Measurements from ENCODE around the gene TBK1. TPM values are rescaled to one million over a fixed set of nuclear protein-coding genes. Genes with fewer than 3 reads are reported as not detected.

The TBK1 gene
- total RNA-seq, 1 donor from 2014 or later, result 29.9 TPM

DNA sequence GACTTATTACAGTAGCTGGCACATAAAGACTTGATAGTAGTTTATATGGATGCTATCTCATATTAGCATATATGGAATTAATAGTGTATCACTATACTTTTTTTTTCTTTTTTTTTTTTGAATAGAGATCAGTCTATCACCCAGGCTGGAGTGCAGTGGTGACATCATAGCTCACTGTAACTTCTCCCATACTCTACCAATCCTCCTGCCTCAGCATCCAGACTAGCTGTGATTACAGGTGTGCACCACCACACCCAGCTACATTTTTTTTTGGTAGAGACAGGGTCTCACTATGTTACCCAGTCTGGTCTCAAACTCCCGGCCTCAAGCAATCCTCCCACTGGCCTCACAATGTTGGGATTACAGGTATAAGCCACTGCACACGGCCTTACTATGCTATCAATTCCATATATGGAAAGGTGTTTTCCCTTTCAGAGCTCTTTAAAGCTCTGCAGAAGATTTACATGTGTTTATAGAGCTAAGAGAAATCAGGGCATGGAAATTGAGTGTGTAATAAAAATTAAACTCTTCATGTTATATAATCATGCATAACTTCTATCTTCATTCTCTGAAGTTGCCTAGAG is 1.8 kb upstream of the TBK1 start:
- intact Hi-C loops (cut with DNase I), result no loop called here
- no peak for ATAC-seq
- no peak for DNase-seq (ENCODE audit: low spot score)

DNA sequence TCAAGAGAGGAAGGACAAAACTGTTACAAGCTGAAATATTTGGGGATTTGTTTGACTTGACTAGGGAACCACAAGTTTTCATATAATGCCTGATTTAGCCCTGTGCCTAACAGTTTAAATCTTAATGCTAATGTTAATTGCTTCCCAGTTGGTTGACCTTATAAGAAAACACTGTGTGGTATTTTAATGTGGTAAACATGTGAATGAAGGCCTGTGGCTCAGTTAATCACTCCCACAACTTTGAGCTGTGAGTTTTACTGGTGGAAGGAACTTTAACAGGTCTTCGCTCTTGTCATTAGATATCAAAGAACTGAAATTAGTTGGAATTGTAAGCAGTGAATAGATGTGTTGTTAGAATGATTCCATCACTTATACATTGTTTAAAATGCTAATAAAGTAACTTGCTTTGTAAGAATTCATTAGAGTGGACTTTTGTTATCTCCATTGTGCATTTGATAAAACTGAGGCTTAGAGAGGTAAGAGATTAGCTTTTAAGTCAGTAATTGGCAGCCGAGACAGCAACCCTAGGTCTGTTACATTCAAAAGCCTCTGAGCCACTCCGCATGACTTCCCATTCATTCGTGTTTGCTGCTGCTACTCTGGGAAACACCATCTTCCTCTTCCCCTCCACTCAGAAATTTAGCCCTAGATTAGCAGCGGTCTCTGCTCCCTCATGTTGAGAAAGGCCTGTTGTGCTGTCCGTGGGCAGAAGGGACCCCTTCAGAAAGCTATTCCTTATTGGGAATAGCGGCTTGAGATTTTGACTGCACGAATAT is 1.0 kb upstream of the TBK1 start:
- DNase-seq (ENCODE audit: low spot score) (no peak), ATAC-seq (peak; percentile 18)
- intact Hi-C loops (cut with DNase I), result no loop called here

DNA sequence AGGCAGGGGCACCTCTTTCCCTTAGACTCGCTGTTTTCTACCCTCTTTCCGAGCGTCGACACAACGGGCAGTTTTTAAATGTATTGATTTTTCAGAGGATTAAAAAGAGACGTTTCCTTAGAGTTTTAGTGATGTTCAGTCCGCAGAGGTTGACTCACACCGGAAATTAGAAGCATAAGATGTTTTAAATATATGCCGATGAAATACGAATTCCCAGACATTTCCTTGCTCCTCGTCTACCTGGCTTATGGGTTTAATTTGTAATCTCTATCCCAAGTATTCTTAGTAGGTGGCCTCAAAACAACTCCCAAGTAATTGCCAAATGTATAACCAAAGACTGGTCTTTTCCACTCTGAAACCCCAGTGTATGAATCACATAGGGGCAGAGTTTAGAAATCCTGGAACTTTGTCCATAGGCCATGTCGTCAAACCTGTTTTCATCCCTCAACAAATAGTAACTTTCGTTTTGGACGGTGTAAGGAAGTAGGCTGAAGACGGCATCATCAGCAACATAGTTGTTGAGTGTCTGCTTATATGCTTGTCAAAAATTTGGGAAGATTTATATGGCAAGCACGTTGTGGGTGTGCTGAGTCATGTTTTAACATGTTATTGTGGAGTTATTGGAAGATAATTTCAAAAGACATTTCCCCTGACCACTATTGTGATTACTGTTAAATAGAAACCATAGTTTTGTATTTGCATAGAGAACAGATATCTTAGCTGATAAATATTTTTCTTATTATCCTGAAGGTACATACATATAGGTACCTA is 824 bp downstream of the TBK1 start:
- ATAC-seq (peak; percentile 53), DNase-seq (ENCODE audit: low spot score) (no peak)
- intact Hi-C loops (cut with DNase I), result no loop called here

DNA sequence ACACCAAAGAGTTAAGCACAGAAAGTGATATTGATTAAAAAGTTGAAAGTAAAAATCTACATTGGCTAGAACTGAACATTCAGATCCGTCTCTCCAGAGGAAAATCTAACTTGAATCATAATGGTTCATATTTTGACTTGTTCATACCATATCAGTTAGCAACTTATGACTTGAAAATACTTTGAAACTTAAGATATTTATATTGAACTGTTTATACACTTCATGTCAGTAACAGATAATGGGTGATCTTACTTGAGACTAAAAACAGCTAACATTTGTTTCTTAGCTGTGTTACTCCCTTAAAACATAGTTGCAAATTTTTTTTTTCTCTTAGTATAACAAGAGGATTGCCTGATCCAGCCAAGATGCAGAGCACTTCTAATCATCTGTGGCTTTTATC is 3.6 kb downstream of the TBK1 start:
- intact Hi-C loops (cut with DNase I), result no loop called here
- ATAC-seq (no peak), DNase-seq (ENCODE audit: low spot score) (no peak)

DNA sequence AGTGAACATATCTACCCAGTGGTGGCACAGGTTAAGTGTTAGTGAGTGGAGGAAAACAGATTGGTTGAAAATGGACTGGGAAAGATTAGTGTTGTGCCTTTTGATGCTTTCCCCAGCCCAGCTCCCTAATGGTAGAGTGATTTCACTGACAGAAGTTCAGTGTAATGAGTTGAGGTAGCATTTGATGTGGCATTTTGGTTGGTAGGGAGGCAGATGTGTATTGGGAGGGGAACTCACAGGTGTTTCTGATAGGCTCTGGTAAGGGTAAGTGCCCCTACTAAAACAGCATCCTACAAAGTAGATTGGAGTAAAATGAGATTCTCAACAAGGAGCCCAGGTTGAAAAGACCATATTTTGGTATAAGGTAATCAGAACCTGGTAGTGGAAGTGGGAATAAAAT is 4.2 kb downstream of the TBK1 start:
- intact Hi-C loops (cut with DNase I), result no loop called here
- no peak for DNase-seq (ENCODE audit: low spot score)
- ATAC-seq, result no peak

DNA sequence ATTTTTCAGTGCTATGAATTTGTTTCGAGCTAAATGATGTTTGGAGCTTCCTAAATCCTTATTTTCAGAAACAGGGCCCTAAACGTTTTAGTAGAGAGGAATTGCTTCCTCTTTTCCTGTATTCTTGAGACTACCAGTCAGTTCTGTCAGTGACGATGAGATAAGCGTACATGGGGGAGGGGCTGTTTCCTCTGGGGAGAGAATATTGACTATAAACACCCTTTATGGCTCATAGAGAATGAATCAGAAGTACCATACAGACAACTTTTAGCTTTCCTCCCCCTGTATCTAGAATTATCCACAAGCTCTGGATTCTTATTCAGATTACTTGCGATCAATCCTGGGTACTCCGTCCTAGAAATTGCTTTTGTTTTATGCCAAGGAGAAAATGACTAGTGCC is 5.1 kb downstream of the TBK1 start:
- no peak for DNase-seq (ENCODE audit: low spot score)
- intact Hi-C loops (cut with DNase I), result no loop called here
- ATAC-seq, result no peak

DNA sequence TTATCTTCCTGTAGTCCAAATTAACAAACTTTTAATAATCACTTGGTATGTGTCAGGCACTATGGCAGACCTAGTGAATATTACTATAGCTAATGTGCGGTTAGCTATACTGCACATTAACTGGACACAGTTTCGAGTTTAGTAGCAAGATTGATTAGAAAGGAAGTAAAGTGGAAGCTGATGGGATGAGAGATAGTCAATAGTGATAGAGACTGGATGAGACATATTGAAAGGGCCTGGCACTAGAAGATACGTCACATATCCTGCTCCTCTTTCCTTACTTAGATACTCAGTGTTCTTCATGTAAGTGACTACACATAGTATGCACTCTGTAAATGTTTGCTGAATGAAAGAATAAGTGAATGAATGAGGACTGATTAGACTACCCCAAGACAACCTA is 5.5 kb downstream of the TBK1 start:
- intact Hi-C loops (cut with DNase I), result no loop called here
- ATAC-seq, result no peak

DNA sequence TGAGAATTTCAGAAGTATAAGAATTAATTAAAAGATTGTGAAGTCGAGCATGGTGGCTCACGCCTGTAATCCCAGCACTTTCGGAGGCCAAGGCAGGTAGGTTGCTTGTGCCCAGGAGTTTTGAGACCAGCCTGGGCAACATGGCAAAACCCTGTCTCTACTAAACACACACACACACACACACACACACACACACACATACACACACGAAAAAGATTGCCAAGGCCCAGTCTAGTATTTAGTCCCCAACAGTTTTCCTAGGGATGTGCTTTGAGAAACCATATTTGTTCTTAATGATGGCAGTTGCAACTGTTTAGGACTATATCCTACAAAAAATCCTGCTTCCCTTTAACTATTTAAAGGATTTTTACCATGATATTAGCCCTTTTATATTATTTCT is 6.0 kb downstream of the TBK1 start:
- no peak for ATAC-seq
- intact Hi-C loops (cut with DNase I), result no loop called here
- no peak for DNase-seq (ENCODE audit: low spot score)

More for the DNA sequence above, 5.5 kb downstream of the TBK1 start:
- no peak for DNase-seq (ENCODE audit: low spot score)

DNA sequence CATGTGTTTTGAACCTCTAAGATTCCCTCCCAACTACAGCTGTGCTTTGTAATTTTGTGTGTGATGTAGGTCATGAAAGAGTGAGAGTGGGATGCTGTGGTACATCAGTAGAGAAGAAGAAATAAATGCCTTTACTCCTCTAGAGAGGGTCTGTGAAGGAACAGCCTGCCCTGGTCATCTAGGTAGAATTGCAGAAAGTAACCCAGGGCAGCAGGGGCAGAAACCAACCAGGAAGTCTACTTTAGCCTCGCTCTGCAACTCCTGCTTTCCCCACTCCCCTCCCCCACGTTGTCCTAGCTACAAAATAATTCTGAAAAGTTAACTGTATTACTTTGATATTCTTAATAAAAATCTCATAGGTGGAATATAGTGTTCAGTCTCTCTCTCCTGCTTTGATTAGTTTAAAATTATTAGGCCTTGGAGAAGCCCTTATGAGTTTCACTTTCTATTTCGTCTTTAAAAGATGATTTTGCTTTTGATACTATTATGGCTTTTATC is 7.5 kb downstream of the TBK1 start:
- DNase-seq (ENCODE audit: low spot score) (no peak), ATAC-seq (peak; percentile 53)
- intact Hi-C loops (cut with DNase I), result no loop called here

DNA sequence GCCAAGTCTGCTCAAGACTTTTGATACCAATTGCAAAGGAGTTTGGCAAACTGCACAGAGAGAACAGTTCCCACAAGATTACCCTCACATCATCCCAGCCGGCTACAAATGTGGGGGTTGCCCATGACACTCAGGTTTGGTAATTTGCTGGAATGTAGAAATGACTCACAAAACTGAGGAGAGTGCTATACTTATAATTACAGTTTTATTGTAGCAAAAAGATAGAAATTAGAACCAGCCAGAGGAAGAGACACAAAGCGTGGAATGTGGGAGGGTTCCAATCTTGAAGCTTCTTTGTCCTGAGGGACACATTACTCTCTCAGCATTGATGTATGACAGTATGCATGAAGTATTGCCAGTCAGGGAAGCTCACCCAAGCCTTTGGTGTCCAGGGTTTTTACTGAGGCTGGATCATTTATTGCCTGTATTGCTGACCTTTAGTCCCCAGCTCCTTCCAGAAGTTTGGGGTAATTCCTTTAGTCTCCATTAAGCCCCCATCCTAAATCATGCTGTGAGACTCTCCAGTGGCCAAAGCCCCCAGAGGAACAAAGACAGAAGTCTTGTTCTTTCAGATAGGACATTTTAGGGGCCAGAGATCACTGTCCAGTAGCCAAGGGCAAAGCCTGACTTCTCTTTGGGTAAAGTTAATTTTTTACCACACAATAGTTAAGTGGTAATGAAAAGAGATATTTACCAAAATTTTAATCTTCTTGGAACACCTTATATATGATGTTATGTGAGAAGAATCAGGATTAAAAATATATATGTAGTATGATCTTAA is 9.9 kb downstream of the TBK1 start:
- no peak for DNase-seq (ENCODE audit: low spot score)
- ATAC-seq, result peak; percentile 55
- intact Hi-C loops (cut with DNase I), result no loop called here

DNA sequence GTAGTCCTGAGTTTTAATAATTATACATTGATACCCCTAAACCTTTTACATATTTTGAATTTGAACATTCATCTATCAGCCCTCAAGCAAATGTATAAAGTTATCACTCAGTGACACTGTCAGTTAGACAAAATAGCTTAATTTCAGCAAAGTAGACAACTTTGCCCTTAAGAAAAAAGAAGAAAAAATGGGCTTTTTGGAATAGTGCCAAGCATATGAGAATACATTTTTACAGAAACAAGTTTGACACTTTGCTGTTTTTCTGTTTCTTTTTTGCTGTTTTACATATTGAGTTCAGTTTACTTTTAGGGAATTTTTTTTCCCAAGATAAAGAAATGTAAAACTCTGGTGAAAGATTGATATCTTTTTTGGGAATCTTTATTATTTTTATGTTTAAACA is 14.3 kb downstream of the TBK1 start:
- DNase-seq (ENCODE audit: low spot score), result no peak
- intact Hi-C loops (cut with DNase I), result no loop called here
- ATAC-seq, result no peak

DNA sequence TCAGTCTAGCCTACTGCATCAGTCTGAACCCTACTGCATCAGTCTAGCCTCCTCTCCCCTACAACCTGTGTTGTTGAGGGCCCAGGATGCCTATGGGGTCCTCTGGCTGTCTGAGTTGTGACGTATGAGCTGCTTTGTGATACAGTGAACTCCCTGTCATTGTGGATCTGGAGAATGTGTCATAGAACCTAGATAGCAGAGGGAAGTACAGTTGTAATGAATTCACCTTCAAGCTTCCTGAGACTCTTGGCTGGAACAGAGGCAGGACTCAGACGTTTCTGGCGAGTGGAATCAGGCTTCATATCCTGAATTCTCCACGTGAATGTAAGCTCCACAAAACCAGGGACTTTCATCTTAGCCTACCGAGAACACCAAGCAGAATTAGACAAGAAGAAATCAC is 17.0 kb downstream of the TBK1 start:
- no peak for DNase-seq (ENCODE audit: low spot score)
- intact Hi-C loops (cut with DNase I), result no loop called here
- no peak for ATAC-seq

DNA sequence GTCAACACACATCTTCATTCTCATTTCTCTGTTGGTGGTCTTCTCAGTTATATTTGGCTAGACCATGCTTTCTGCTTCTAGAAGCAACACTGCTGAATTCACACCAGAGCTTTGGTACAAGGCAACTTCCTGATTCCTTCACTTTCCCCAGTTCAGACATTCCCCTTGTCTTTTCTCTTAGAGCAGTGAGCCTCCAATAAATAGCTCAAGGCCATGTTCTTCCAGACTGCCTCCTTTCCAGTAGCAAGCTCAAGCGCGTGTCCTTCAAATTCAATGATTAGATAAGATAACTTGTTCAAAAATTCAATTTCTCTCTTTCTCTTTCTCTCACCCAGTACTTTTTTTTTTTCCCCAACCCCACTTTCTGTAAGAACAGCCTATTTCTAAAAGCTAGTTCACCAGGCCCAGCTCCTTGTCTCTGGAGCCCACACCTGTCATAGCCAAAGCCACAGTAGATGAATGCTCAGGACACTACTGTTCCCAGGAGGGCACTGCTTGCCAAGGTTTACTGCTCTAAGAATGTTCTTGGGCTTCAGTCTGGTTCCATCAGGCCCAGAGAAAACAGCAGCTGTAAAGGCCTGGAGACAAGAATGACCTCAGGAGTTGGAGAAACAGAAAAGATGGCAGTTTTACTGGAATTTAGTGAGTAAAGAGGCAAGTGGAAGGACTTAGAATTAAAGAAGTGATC is 17.7 kb downstream of the TBK1 start:
- no peak for DNase-seq (ENCODE audit: low spot score)
- ATAC-seq, result peak; percentile 51
- intact Hi-C loops (cut with DNase I), result no loop called here

DNA sequence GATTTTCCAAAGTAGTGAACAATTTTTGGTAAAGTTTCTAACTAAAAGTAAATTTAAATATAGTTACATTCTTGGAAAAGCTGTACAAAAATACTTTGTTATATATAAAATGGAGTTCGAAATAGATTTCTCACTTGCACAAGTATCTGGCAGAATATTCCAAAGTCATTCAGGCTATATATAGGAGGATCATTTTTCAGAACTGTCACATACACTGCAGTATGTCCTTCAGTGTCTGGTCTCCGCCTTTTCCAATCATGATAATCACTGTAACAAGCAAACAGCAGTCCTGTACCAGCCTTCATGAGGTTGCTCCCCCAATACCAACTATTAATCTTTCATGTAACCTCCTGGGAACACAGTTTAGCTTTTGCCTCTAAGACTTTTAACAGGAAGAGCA is 18.6 kb downstream of the TBK1 start:
- ATAC-seq (no peak), DNase-seq (ENCODE audit: low spot score) (no peak)
- intact Hi-C loops (cut with DNase I), result no loop called here

DNA sequence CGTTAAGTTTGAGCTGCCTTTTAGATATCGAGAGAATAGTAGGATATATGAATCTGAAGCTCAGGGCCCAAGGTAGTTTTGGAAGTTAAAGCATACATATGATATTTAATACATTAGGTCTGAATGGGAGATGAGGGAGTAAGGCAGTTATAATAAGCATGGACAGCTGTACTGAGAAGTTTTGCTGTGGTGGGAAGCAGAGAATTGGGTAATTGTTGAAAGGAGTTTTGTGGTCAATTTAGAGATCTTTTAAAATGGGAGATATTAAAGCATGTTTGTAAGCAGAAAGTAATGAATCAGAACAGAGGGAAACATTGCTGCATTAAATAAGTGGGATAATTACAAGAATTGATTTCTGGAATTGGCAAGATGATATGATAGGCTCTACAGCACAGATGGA is 21.3 kb downstream of the TBK1 start:
- intact Hi-C loops (cut with DNase I), result no loop called here
- ATAC-seq (no peak), DNase-seq (ENCODE audit: low spot score) (no peak)

DNA sequence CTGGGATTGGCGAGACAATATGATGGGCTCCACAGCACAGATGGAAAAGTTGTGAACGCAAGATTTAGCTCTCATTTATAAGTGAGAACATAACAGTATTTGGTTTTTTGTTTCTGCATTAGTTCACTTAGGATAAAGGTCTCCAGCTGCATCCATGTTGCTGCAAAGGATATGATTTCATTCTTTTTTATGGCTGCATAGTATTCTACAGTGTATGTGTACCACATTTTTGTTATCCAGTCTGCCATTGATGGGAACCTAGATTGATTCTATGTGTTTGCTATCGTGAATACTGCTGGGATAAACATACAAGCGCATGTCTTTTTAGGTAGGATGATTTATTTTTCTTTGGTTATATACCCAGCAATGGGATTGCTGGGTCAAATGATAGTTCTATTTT is 23.6 kb downstream of the TBK1 start:
- intact Hi-C loops (cut with DNase I), result no loop called here
- ATAC-seq (no peak), DNase-seq (ENCODE audit: low spot score) (no peak)

DNA sequence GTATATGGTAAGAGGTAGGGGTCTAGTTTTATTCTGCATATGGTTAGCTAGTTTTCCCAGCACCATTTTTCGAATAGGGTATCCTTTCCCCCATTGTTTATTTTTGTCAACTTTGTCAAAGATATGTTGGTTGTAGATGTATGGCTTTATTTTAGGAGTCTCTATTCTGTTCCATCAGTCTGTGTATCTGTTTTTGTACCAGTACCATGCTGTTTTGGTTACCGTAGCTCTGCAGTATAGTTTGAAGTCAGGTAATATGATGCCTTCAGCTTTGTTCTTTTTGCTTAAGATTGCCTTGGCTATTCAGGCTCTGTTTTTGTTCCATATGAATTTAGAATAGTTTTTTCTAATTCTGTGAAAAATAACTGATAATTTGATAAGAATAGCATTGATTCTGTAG is 24.9 kb downstream of the TBK1 start:
- DNase-seq (ENCODE audit: low spot score) (no peak), ATAC-seq (no peak)
- intact Hi-C loops (cut with DNase I), result no loop called here

DNA sequence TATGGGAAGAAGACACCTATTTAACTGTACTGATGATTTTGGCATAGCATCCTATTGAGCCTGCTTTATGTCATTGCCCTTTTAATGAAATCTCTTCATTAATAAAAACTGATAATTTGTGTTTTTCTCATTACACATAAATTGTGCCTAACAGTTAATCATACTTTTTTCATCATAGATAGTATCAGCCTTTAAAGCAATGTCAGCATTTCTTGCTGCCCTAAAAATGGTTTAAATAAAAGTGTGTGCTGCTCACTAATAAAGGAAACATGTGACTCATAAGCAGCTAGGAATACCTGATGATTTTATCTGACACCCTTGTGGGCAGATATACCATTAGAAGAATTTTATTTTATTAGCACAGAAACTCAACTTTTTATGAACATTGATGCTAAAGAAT is 26.7 kb downstream of the TBK1 start:
- DNase-seq (ENCODE audit: low spot score) (no peak), ATAC-seq (no peak)
- intact Hi-C loops (cut with DNase I), result no loop called here

DNA sequence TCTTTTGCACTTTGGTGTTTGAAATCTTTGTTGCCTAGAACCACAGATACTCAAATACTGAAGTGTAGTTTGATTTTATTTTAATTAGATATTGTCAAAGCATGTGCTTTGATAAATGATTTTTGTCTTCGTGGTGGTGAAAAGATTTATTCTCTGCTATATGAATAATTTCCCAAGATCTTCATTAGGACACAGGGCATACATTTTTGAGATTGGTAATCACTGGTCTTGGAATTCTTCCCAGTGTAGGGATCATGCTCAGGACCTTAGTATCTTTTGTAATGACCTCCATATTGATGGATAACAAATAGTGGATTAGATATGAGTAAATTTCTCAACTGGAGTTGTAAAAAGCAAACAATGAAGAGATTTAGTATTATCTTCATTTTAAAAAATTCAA is 28.2 kb downstream of the TBK1 start:
- DNase-seq (ENCODE audit: low spot score) (no peak), ATAC-seq (no peak)
- intact Hi-C loops (cut with DNase I), result no loop called here

Measured in sciatic nerve (tissue), 2 donors.